Measurements from ENCODE around the gene NEK7. TPM values are rescaled to one million over a fixed set of nuclear protein-coding genes. Genes with fewer than 3 reads are reported as not detected.

The NEK7 gene
- total and polyA plus RNA-seq, 9 donors = 25.0 to 87.0 (median 61.3) TPM

DNA sequence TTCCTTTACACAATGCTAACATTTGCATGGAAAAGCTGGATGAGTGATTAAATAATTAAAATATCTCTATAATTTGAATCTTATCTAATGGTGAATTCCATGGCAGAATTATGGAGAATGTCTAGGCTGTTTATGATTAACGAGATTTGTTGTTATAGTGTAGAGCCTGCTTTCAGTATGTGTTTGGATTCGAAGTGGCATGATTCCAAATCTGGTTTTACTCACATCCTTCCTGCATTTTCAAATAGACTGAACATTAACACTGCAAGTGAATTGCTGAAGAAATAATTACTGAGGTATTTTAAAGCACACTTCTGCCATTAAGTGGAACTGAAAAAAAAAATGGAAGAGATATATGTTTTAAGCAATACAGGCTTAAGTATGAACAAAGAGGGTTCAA is 5.1 kb upstream of the NEK7 start:
- intact Hi-C loops (cut with DNase I) = no loop called here
- WGBS, 3 donors = 28 to 48% (median 33%) methylated on average over 2 of the region's 2 CpGs
- Histone ChIP-seq H3K27ac (no peak overlapping the region), H3K4me3 (no peak overlapping the region), H3K9me3 (no peaks in the 10 kb centered on the region), H3K36me3 (no peaks in the 10 kb centered on the region), H3K27me3 (no peaks in the 10 kb centered on the region), H3K4me1 (ENCODE audit: insufficient read depth) (no peaks in the 10 kb centered on the region)
- no peak for DNase-seq
- TF ChIP-seq, protein P1, sequence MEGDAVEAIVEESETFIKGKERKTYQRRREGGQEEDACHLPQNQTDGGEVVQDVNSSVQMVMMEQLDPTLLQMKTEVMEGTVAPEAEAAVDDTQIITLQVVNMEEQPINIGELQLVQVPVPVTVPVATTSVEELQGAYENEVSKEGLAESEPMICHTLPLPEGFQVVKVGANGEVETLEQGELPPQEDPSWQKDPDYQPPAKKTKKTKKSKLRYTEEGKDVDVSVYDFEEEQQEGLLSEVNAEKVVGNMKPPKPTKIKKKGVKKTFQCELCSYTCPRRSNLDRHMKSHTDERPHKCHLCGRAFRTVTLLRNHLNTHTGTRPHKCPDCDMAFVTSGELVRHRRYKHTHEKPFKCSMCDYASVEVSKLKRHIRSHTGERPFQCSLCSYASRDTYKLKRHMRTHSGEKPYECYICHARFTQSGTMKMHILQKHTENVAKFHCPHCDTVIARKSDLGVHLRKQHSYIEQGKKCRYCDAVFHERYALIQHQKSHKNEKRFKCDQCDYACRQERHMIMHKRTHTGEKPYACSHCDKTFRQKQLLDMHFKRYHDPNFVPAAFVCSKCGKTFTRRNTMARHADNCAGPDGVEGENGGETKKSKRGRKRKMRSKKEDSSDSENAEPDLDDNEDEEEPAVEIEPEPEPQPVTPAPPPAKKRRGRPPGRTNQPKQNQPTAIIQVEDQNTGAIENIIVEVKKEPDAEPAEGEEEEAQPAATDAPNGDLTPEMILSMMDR (IDR thresholded peaks at IDR 0.05) = no peak
- TF ChIP-seq POLR2A (IDR thresholded peaks at IDR 0.05) (no peak), EP300 (IDR thresholded peaks at IDR 0.05) (no peak)

DNA sequence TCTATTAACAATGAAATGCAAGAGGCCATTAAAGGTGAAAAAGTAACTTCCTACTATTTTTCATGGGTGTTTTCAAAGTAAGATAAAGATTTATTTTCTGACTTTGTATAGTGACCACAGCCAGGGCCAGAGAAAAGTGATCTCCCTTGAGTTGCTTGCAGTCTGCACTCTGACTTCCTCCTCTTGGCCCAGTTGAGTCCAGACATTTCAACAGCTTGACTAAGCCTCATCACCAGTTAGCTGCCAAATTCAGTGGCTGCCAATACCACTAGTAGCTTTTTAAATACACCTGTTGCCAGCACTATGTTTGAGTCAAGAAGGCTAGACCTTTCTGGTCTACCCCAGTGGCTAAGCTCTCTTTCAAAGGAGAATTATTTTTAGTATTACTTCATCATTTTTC is 3.7 kb upstream of the NEK7 start:
- H3K9me3 ChIP-seq = no peaks in the 10 kb centered on the region
- intact Hi-C loops (cut with DNase I) = no loop called here
- TF ChIP-seq POLR2A (IDR thresholded peaks at IDR 0.05) (no peak), EP300 (IDR thresholded peaks at IDR 0.05) (no peak)
- TF ChIP-seq, protein P1 (IDR thresholded peaks at IDR 0.05) = no peak
- no peak overlapping the region for H3K4me3 ChIP-seq
- peak in 1 of 5 donors; percentile 41 for DNase-seq
- no peaks in the 10 kb centered on the region for H3K4me1 ChIP-seq (ENCODE audit: insufficient read depth)
- no peaks in the 10 kb centered on the region for H3K36me3 ChIP-seq
- no peaks in the 10 kb centered on the region for H3K27me3 ChIP-seq
- H3K27ac ChIP-seq = no peak overlapping the region

DNA sequence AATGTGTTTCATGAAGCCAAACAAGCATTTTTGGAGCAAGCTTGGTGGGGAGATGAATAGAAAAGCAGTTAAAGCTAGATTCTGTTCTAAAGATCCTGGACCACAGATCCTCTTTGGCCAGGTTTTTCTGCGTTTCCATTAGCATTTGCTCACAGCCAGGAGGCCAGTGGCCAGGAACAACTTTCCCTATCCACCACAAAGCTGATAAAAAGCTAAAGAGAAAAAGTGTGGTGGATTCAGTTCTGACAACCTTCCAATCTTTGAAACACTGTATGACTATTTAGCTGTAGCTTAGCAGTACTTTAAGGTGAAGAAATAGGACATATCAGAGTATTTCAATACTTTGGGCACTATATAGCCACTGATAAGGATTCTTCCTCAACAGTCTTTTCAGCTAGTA is 3.0 kb upstream of the NEK7 start:
- Histone ChIP-seq H3K4me1 (ENCODE audit: insufficient read depth) (no peaks in the 10 kb centered on the region), H3K27me3 (no peaks in the 10 kb centered on the region), H3K4me3 (no peak overlapping the region), H3K9me3 (no peaks in the 10 kb centered on the region), H3K36me3 (no peaks in the 10 kb centered on the region), H3K27ac (no peak overlapping the region)
- intact Hi-C loops (cut with DNase I) = no loop called here
- no peak for DNase-seq
- TF ChIP-seq EP300 (IDR thresholded peaks at IDR 0.05) (no peak), POLR2A (IDR thresholded peaks at IDR 0.05) (no peak)
- TF ChIP-seq, protein P1 (IDR thresholded peaks at IDR 0.05) = no peak
- 12 to 17% (median 15%) methylated on average over 1 of the region's 1 CpG for whole genome bisulfite sequencing, 3 donors

DNA sequence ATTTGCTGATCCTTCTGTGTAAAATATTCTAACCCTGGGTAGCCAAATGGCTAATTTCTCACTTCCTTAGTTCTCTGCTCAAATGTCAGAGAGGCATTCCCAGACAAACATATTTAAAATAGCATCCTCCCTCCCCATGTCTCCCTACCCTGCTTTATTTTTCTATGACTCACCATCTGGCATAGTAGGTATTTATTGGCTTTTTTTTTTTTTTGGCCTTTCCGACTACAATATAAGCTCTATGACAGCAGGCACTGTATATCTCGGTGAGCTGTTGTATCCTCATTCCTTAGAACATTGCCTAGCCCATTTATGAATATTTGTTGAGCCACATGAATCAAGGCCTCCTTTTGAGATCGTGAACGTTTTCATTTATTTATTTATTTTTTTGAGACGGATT is 1.5 kb upstream of the NEK7 start:
- no peak overlapping the region for H3K4me3 ChIP-seq
- TF ChIP-seq, protein P1 (IDR thresholded peaks at IDR 0.05) = no peak
- TF ChIP-seq EP300 (IDR thresholded peaks at IDR 0.05) (no peak), POLR2A (IDR thresholded peaks at IDR 0.05) (no peak)
- no peaks in the 10 kb centered on the region for H3K4me1 ChIP-seq (ENCODE audit: insufficient read depth)
- no peaks in the 10 kb centered on the region for H3K27me3 ChIP-seq
- H3K9me3 ChIP-seq = no peaks in the 10 kb centered on the region
- WGBS, 3 donors = 57 to 62% (median 62%) methylated on average over 5 of the region's 5 CpGs
- H3K36me3 ChIP-seq = no peaks in the 10 kb centered on the region
- DNase-seq = no peak
- H3K27ac ChIP-seq = no peak overlapping the region
- intact Hi-C loops (cut with DNase I) = no loop called here

Measured in ovary (tissue), 9 donors.